Heart left ventricle (tissue), 13 donors: ENCODE measurements around the gene NPPC.

Experiments used
- CTCF ChIP-seq, 12 donors: fragments of 200-600 bp; sonication (generic) in 4 of 12; IDR thresholded peaks; one replicate each; pipeline versions ENCODE4 v1.5.0 to v1.8.0; 2018 to 2022; ENCODE audit warnings: antibody characterized with exemption in 12 of 12, mild to moderate bottlenecking in 5 of 12
- POLR2A ChIP-seq, 2 donors: fragments of 450-650 bp; IDR thresholded peaks; one replicate each; pipeline ENCODE4 v1.6.1; 2017; ENCODE audit warnings: antibody characterized with exemption in 2 of 2, mild to moderate bottlenecking in 2 of 2, moderate library complexity in 2 of 2
- donor health status: ischemic (EF 13 %, LVEDD 7.1; RV severe dilation, severe dysfunction).
- donor health status: DM: no; HTN: yes; CAD: no.
- donor health status: DM: no; HTN: no; CAD: no.
- donor health status: ischemic (EF 25% LVEDD 6.9; RV normal size, moderate dysfunction).
- donor health status: ischemic (EF 25% LVEDD 5.7; RV mildly dilated, moderate dysfunction).
- donor health status: ischemic (EF 35%, LVEDD 5.7; RV mildly dilated, moderate dysfunction).
- donor health status: nonischemic (EF 11% LVEDD 7.7; RV severe dilation, severe dysfunction).
- donor health status: DM: yes; HTN: yes; CAD: no.
- donor health status: PGD.
- donor health status: ischemic (EF 29% LVEDD 5.4; RV normal size, mild dysfunction).
- donor health status: nonischemic (EF 23%, LVEDD 6.1; RV moderate dilation, normal function).

GRCh38 chr2:231923010-231923344 lies 3.2 kb downstream of the NPPC start:
- TF ChIP-seq POLR2A (IDR thresholded peaks at IDR 0.05), result no peak
- no peak for TF ChIP-seq CTCF (IDR thresholded peaks at IDR 0.05)
